GM12878 (cell line): ENCODE results near the gene BICRAL. TPM values are rescaled to one million over a fixed set of nuclear protein-coding genes. Genes with fewer than 3 reads are reported as not detected.
A peak's percentile ranks its signal among the peaks of the same experiment; 100 is the strongest.

ENCODE experiments used
- ATF2 ChIP-seq: IDR thresholded peaks from 2 replicates; pipeline ENCODE4 v1.6.1; 2012; ENCODE audit warnings: low read length, inconsistent platforms
- EED ChIP-seq: sonication (generic); IDR thresholded peaks from 2 replicates; pipeline ENCODE4 v1.6.1; 2016; ENCODE audit warnings: antibody characterized with exemption, low read depth
- MYB ChIP-seq: fragments of 150-350 bp; IDR thresholded peaks from 2 replicates; pipeline ENCODE4 v1.6.1; 2014; ENCODE audit warnings: mild to moderate bottlenecking, low read depth, low read length, borderline replicate concordance
- NKRF ChIP-seq: fragments of 450-650 bp; conservative IDR thresholded peaks from 2 replicates; pipeline ENCODE4 v1.6.1; 2017; ENCODE audit warnings: mild to moderate bottlenecking, moderate library complexity
- NR2C2 ChIP-seq: IDR thresholded peaks from 2 replicates; pipeline ENCODE4 v1.6.1; 2011; ENCODE audit warnings: borderline replicate concordance, low read depth; ENCODE audit not compliant: control insufficient read depth, insufficient read length
- POLR2AphosphoS2 ChIP-seq: IDR thresholded peaks from 2 replicates; pipeline ENCODE4 v1.6.1; 2011; ENCODE audit warnings: low read depth, mild to moderate bottlenecking, low read length, improper control_type of control experiment, moderate library complexity
- RFX5 ChIP-seq: IDR thresholded peaks from 2 replicates; pipeline ENCODE4 v1.6.1; 2011; ENCODE audit warnings: low read depth, low read length, improper control_type of control experiment
- SMAD1 ChIP-seq: fragments of 450-650 bp; IDR thresholded peaks from 2 replicates; pipeline ENCODE4 v1.6.1; 2018; ENCODE audit warnings: mild to moderate bottlenecking, low read depth; ENCODE audit not compliant: partially characterized antibody
- STAT3 ChIP-seq: IDR thresholded peaks from 2 replicates; pipeline ENCODE4 v1.6.1; 2011; ENCODE audit warnings: low read depth, low read length, improper control_type of control experiment
- TAF1 ChIP-seq: IDR thresholded peaks from 2 replicates; pipeline ENCODE4 v1.6.1; 2011; ENCODE audit warnings: mild to moderate bottlenecking, low read depth, low read length, borderline replicate concordance
- TBL1XR1 ChIP-seq: IDR thresholded peaks from 2 replicates; pipeline ENCODE4 v1.6.1; 2012; ENCODE audit warnings: low read depth, low read length, improper control_type of control experiment
- TCF3 ChIP-seq: IDR thresholded peaks from 2 replicates; pipeline ENCODE4 v1.6.1; 2012; ENCODE audit warnings: low read depth, mild to moderate bottlenecking, low read length, borderline replicate concordance; ENCODE audit not compliant: insufficient read depth
- ZNF592 ChIP-seq: fragments of 450-650 bp; IDR thresholded peaks from 2 replicates; pipeline ENCODE4 v1.6.1; 2017; ENCODE audit warnings: mild to moderate bottlenecking, moderate library complexity
- ZNF622 ChIP-seq: fragments of 450-650 bp; IDR thresholded peaks from 2 replicates; pipeline ENCODE4 v1.6.1; 2017; ENCODE audit warnings: mild to moderate bottlenecking, inconsistent platforms
- ZNF687 ChIP-seq: fragments of 450-650 bp; IDR thresholded peaks from 2 replicates; pipeline ENCODE4 v1.6.1; 2017; ENCODE audit warnings: mild to moderate bottlenecking, moderate library complexity
- polyA plus RNA-seq, 11 experiments: library from polyadenylated mRNA; depleted of rRNA in 4 of 11; unstranded in 6 of 11; stranded (reverse) in 5 of 11; fragments of >200 nt; fragmentation: Nextera tagmentation in 4 of 11; fragmentation: Illumina TruSeq in 1 of 11; extraction: Ambion mirVana in 4 of 11; extraction: Trizol in 1 of 11; gene quantifications; 1 replicate in 1 of 11; 2 replicates in 10 of 11; pipeline versions ENCODE4 v1.2.1 to v1.2.3, GENCODE V29; 2011 to 2016; ENCODE audit warnings: inconsistent platforms in 2 of 11, missing spikeins in 2 of 11, low read depth in 1 of 11
- total RNA-seq, 4 experiments: library from RNA; depleted of rRNA in 3 of 4; stranded (reverse); fragments of >200 nt in 3 of 4; fragmentation: Illumina TruSeq in 1 of 4; extraction: Trizol in 1 of 4; gene quantifications; 2 replicates each; pipeline versions ENCODE4 v1.2.1 to v1.2.3, GENCODE V29; 2013 to 2021

The BICRAL gene
- total and polyA plus RNA-seq, 10 of the 15 experiments (the other 5 are each of a cell fraction or from before 2014, with no cell fraction given) = 1.9 to 16.6 (median 8.5) TPM

GRCh38 chr6:42781796-42782688 is at the start of gene BICRAL (continued):
- TF ChIP-seq NKRF (no peak), MYB (no peak), TBL1XR1 (no peak), ATF2 (no peak), ZNF687 (no peak), EED (0 out of 2 replicates have a peak, but pooled peaks have one; percentile 9), TCF3 (no peak), RFX5 (no peak), POLR2AphosphoS2 (no peak), NR2C2 (no peak), SMAD1 (no peak), STAT3 (no peak), ZNF592 (no peak), ZNF622 (no peak), TAF1 (no peak)
